GM18951 (cell line): ENCODE data around the gene ALK.

Experiments
- POLR2A ChIP-seq: IDR thresholded peaks from 4 replicates; pipeline ENCODE4 v1.6.1; 2011; ENCODE audit warnings: mild to moderate bottlenecking; ENCODE audit not compliant: insufficient read length, insufficient read depth; ENCODE audit errors: extremely low read depth
- in situ Hi-C: fragments of 300-500 bp; cut with MboI; formaldehyde crosslinking; loops from one replicate; pipeline ENCODE4 v1.12.0; 2022; ENCODE audit warnings: low sequenced_read_pairs, mixed read lengths, inconsistent platforms; ENCODE audit not compliant: unreplicated experiment

The ALK gene

DNA sequence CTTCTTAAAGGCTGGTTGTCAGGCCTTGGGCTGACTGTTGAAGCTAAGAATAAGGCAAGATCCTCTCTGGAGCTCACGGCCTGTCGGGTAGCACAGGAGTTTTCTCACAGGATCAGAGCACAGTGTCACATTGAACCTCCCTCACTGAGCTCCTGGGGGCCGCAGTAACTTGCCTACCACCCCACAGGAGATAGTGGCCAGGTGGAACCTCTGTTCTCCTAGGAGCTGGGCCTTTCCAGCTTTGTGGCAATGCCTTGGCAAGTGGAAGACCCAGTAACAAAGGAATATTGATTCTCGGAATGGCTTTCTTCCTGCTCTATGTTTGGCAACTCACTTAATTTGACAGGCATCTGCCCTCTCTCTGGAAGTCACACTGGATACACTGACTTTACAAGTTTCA lies 1.2 kb upstream of the ALK start:
- no peak for TF ChIP-seq POLR2A
- in situ Hi-C loops = no loop called here

DNA sequence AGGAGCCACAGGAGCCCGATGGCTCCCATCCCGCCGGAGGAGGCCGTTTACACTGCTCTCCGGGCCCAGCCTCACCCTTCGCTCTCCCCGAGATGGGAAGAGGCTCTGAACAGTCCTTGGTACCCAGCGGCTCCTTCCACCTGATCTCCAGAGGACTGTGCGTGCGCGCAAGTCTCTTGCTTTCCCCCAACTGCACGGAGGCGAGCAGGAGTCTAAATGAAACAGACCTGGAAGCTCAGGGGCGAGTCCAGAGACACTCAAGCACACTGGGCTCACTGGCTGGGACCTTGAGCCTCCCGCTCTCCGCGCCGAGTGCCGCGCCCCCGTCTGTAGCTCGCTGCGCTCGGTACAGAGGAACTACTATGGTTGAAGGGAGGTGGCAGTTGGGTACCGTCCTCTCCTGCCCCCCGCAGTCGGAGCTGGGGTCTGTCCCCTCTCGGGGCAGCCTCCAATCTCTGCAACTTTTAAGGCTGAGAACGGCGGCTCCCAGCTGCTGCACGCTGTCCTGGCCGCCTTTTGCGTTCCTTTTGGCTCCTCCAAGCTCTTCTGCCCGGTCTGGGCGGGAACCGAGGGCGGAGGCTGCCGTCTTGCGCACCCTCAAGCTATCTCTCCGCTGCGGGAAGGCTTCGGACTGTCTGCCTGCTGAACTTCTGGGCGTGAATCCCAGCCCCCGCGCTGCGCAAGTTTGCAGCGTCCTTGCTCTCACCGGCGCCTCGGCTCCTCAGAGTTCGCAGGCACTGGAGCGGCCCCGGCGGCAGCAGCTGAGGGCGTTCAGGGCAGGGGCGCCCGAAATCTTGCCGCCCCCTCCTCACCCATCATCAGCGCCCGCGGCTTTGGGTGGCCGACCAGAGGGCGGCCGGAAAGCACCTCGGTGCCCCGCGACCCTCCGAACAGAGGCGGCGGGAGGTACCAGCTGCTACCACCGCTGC lies 491 bp downstream of the ALK start:
- no peak for TF ChIP-seq POLR2A
- in situ Hi-C loops = no loop called here

DNA sequence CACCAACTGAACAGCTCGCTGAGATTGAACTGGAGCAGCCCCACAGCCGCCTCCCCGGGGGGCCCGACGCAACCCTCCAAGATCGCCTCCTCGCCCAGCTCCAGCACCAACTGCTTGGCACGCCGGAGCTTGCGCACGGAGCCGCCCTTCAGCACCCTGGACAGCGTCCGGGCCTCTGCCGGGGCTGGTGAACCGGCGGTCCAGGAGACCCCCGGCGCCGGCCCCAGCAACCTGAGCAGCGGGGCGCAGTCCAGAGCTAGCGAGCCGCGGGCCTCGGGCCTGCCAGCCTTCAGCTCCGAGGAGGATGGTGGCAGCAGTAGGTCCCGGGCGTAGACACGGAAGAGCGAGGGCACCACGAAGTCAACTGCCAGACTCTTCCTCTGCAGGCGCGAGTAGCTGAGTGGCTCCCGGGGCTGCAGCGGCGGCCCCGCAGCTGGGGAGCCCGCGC lies 1.2 kb downstream of the ALK start:
- TF ChIP-seq POLR2A = no peak
- in situ Hi-C loops = no loop called here

DNA sequence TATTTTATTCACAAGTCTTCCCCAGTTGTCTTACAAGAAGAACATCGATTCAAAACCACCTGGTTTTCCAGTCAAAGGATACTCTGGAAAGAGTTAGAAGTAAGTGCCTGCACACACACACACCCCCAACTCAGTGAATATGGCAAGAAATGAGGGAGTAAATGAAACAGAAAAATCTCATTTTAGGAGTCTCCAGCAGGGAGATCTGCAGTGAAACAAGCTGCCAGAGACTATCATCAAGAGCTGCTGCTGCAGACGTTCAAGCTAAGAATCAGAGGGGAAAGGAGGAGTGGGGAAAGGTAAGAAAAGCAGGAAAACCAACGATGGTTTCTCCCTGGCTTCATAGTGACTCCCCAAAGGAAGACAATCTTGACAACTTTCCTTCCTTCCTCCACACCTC lies 2.4 kb downstream of the ALK start:
- no peak for TF ChIP-seq POLR2A
- in situ Hi-C loops = no loop called here

DNA sequence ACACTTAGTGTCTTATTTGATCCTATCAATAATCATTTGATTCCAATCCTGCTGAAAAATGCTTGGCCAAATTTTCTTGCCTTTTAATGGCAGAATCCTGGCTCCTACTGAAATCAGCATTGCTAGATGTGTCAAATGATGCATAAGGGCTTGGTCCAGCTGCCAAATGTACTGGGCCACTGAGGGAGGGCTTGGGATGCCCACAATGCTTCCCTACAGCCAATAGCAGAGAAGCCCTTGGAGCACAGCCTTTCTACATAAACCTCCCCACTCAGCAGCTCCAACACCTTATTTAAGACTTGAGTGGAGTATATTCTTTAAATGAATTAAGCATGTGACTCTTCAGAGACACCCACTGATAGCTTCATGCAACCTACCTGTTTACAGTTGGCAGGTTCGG lies 3.6 kb downstream of the ALK start:
- in situ Hi-C loops = no loop called here
- TF ChIP-seq POLR2A = no peak

DNA sequence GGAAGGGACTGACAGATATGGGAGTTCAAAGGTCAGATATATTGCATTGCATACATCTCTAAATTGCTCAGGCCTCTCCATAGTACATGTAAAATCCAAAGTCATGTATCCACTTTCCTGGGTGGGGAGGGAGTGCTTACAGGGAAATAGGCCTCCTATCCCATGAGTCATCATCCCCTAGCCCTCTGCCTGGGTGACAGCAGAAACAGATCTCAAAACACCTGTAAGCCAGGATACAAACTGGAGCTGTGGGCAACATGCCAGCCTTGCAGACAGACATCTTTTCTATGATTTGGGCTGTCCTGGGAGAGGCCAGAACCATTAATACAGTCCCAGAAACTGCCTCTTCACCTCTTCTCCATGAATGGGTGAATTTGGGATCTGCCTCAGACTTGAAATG lies 4.8 kb downstream of the ALK start:
- in situ Hi-C loops = no loop called here
- no peak for TF ChIP-seq POLR2A

DNA sequence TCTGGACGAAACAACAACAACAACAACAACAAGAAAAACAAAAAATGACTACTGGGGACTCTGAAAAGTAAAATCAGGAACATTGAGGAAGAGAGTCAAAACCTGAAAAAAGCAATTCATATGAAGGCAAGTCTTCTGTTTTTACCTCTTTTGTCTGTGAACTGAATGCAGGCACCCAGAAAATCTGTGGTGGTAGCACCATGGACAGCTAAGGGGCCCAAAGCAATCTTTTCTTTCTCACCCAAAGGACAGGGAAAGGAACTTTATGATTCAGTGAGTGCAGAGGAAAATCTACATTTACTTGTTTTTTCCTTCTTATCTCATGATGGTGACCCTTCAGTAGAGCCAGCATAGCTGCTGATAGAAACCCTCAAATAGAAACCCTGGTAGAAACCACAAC lies 10.4 kb downstream of the ALK start:
- TF ChIP-seq POLR2A = no peak

DNA sequence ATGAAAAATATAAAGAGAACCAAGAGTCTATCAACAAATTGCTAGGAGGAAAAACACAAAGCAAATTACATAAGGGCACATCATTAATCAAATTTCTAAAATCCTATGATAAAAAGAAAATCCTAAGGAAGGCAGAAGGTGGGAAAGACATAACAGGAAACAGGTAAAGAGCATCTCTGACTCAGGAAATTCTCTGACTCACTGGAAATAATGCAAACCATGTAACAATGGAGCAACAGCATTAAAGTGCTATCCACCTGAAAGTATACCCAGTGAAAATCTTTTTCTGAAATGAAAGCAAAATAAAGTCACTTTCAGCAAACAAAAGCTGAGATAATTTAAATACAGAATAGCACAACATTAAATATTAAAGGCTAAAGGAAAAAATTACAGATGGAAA lies 10.9 kb downstream of the ALK start:
- no peak for TF ChIP-seq POLR2A
- in situ Hi-C loops = no loop called here

More for the DNA sequence above, 10.4 kb downstream of the ALK start:
- in situ Hi-C loops = no loop called here

DNA sequence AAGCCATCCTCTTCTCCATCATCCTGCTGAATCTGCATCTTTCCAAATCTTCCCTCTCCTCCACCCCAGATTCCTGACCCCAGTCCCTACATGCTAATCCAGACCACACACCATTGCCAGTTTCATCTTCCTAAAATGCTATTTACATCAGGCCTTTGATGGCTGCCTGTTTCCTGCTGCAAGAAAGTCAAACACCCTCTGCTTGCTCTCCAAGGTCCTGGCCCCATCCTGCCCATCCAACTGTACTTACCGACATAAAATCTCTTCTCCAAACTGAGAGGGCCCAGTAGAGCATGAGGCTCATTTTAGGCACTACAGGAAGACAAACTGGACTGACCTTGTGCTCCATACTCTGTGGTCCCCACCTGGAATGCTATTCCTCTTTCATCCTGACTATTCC lies 19.0 kb downstream of the ALK start:
- no peak for TF ChIP-seq POLR2A
- in situ Hi-C loops = no loop called here

DNA sequence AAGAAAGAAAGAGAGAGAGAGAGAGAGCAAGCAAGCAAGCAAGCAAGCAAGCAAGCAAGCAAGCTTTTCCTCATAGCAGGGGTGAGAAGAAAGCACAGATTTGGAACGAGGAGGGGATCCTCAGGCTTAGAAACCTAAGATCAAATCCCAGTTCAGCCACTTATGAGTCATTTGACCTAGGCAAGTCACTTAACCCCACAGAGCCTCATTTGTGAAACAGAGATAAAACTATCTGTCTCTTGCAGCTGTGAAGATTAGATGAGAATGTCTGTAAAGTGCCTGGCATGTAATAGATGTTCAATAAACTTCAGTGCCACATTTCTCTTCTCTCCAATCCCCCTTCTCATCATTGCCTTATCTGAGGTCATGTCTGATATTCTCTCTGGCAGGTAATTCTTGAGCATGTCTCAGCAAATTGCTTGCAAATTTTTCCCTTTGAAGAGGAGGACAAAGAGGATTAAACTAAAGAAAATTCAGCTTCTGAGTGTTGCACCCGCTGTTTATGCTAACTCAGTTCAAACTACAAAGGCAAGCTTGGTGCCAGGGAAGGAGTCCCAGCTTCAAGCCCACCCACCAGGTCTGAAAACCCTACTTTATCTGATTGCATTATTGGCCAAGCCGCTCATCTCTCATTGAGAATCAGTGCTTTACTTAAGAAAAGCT lies 20.3 kb downstream of the ALK start:
- in situ Hi-C loops = no loop called here
- TF ChIP-seq POLR2A = no peak

DNA sequence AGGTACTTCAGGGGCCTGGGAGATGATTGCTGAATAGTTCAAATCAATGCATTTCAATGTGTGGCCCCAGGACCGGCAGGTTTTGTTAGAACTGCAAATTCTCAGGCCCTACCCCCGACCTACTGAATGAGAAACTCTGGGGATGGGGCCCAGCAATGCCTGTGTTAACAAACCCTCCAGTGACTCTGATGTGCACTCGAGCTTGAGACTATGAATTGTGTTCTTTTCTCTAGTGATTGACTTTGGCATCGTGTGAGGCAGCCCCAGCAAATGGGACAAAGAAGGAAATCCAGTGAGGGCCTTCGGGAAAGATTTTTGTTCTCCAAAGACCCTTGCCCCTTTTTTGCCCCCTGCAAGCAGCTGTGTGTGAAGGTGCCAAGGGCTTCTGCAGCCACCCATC lies 22.4 kb downstream of the ALK start:
- TF ChIP-seq POLR2A = no peak
- in situ Hi-C loops = no loop called here

DNA sequence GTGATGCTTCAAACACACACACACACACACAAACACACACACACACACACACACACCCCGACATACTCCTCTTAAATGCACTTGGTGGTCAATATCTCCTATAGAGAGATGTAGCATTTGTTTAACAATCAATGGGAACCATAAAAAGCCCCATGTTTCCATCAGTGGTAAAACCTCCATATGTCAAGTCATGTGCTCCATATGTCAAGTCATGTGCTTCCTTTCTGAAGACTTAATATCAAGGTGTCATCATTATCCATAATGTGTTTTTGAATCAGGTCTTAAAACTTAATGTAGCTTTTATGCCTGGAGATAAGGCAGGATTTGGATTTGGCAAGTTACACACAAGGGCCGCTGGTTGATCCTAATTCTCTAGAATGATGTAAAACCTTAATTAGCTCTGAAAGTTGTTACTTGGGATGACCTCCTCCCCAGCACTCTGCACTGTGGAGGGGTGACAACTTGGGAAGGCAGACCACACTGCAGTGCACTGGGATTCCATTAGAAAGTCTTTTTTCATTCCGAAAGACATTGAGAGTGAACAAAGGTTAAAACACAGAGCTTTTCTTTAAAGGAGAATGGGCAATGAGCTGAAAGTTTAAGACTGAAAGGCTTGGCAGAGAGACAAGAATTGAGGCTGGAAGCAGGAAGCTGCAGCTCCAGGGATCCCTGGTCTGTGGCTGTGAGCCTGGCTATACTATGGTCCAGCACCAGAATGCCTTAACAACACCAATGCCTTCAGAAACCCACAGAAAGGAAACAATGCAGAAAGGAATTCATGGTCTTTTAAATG lies 26.4 kb downstream of the ALK start:
- in situ Hi-C loops = no loop called here
- no peak for TF ChIP-seq POLR2A

DNA sequence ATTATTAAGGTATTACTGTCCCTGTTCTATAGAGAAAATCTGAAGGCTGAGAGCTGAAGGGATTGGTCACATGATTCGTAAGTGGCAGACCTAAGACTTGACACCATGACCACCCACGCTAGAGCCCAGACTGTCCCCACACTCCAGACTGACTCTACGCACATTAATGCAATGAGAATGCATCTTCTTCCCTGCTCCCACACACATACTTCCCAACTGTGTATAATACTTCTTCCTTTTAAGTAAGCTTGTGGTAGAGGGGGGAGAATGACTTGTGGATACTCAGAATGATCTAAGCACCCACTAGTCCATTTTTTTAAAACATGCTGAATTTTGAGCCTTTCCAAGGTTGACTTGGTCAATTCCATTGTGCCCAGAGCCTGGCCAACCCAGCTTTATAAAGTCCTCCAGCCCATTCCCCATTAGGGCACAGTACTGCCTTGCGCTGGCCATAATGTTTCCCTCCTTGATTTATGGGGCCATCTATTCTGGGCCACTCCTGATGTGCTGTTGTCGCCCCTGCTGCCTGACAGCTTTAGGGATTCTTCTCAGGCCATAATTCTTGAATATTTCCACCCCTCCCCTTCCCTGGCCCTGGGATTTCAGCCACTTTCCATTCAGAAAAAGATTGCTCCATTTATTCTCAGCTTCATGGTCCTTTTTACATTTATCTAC lies 28.7 kb downstream of the ALK start:
- TF ChIP-seq POLR2A = no peak
- in situ Hi-C loops = no loop called here
